GOT3 (cell line): ENCODE data around the gene RPS3A.
"Not testable (repeated sequence)": the region's sequence is repeated elsewhere in the genome, so short reads cannot be mapped to it uniquely, and the experiment has no call there.

Experiments
- DNase-seq: peaks from one replicate; lab custom pipeline; 2025; ENCODE audit warnings: mixed read lengths; lab: John Stamatoyannopoulos, UW

Gene RPS3A

GRCh38 chr4:151099229-151099975, at the start of gene RPS3A:
RPS3A (plus strand) TSS chr4:151099628; CDS start chr4:151099653, 25 bp downstream.
- DNase-seq: peak; percentile 65

DNA sequence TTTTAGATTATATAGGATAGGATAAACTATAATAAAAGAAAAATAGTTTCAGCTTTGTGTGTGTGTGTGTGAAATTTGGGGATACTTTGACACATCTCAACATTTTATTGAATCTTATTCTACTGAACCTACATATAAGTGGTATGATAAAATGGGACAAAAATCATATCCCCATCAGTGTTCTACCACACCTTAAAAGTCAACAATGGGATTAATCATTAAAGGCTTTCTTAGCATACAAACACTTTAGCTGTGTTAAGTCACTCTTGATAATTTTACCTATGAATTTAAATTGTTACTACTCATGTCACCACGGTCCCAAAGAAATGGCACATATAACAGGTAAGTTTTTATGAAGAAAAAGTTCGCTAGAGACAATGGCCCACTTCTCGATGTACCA, 46.6 kb upstream of the RPS3A start:
- DNase-seq: no peak

DNA sequence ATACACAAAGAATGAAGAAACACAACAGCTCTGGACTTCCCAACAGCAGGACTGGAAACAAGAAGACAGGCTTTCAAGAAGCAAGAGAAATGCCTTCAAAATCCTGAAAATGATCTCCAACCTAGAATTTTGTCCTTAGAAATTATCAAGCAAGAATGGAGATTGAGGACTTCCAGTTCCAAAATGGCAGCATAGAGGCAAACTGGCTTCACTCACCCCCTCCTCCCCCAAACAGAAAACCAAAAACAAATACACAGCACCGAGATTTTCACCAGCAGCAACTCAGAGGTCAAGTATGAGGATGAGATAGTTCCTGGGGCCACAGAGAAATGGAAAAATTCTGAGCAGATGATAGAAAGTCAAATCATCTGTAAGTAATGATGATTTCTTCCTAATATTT, 43.9 kb upstream of the RPS3A start:
- no peak for DNase-seq

GRCh38 chr4:151063143-151063542, 36.3 kb upstream of the RPS3A start:
- DNase-seq: not testable (repeated sequence)

DNA sequence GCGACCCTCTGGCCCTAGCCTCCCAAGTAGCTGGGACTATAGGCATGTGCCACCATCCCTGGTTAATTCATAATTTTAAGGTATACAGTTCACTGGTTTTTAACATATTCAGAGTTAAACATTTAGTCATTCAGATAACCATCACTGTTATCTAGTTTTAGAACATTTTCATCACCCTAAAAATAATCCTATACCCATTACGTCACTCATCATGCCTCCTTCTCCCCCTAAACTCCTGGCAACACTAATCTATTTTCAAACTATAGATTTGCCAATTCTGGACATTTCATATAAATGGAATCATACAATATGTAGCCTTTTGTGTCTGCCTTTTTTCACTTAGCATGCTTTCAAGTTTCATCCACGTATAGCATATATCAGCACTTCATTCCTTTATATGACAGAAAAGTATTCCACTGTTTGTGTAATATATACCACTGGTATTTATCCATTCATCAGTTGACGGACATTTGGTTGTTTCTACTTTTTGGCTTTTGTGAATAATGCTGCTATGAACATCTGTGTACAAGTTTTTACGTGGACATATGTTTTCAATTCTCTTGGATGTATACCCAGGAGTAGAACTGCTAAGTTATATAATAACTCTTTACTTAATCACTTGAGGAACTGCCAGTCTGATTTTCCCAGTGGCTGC, 32.0 kb upstream of the RPS3A start:
- no peak for DNase-seq

GRCh38 chr4:151074416-151074916, 25.0 kb upstream of the RPS3A start:
- DNase-seq: no peak

DNA sequence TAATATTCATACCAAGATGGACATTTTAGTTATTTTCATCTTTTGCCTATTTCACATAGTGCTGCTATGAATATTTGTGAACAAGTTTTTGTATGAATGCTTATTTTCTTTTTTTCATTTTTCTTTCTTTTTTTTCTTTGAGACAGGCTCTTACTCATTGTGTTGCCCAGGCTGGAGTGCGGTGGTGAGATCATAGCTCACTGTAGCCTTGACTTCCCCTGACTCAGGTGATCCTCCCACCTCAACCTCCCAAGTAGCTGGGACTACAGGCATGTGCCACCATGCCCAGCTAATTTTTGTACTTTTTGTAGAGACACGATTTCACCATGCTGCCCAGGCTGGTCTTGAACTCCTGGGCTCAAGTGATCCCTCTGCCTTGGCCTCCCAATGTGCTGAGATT, 21.4 kb upstream of the RPS3A start:
- DNase-seq: not testable (repeated sequence)

- DNase-seq: no peak
Measured at GRCh38 chr4:151087467-151087866, 12.0 kb upstream of the RPS3A start.

- no peak for DNase-seq
Measured at GRCh38 chr4:151091047-151091446, 8.4 kb upstream of the RPS3A start.

DNA sequence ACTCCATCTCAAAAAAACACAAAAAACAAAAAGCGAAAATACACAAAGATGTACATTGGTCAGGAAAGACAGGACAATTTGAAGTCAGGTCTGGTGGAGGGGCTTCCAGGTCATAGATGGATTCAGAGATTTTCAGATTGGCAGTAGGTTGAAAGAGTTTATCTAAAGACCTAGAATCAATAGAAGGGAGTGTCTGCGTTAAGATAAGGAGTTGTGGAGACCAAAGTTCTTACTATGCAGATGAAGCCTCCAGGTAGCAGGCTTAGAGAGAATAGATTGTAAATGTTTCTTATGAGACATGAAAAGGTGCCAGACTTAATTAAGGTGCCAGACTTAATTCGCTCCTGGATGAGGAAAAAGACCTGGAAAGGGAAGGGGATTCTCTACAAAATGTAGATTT, 6.9 kb upstream of the RPS3A start:
- no peak for DNase-seq

- no peak for DNase-seq
Measured at GRCh38 chr4:151093203-151093602, 6.2 kb upstream of the RPS3A start.

DNA sequence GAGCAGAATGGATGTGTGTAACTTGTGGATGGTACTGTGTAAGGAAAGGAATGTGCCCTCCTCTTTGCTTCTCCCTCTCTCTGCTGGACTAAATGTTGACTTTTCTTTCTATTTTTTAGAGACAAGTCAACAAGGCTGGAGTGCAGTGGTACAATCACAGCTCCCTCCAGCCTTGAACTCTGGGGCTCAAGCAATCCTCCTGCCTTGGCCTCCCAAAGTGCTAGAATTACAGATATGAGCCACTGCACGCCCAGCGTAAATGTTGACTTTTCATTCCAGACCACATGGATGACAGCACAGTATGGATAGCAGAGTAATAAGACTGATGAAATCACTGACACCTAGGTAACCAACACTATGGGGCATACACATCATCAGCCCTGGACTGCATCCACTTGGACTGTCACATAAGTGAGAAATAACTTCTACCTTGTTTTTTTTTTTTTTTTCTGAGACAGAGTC, 5.1 kb upstream of the RPS3A start:
- DNase-seq: no peak

DNA sequence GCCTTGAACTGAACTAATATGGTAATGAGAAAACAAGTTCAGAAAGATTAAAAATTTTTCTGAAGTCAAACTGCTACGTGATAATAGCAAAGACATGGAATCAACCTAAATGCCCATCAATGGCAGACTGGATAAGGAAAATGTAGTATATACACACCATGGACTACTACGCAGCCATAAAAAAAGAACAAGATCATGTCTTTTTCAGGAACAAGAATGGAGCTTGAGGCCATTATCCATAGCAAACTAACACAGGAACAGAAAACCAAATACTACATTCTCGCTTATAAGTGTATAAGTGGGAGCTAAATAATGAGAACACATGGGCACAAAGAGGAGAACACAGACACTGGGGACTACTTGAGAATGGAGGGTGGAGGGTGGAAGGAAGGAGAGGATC, 4.3 kb upstream of the RPS3A start:
- no peak for DNase-seq

DNA sequence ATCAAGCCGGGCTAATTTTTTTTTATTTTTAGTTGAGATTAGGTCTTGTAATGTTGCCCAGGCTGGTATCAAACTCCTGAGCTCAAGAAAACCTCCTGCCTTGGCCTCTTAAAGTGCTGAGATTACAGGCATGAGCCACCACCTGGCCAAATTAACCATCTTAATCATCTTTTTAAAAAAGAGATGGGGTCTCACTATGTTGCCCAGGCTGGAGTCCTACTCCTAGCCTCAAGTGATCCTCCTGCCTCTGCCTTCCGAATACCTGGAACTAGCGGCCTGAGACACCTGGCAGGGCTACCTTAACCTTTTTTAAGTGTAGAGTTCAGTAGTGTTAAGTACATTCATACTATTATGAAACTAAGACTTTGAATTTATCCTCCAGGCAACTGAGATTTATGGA, 1.7 kb upstream of the RPS3A start:
- DNase-seq: no peak

- no peak for DNase-seq
Measured at GRCh38 chr4:151098979-151099228, 524 bp upstream of the RPS3A start.

GRCh38 chr4:151099976-151100417, 569 bp downstream of the RPS3A start:
- DNase-seq: no peak

GRCh38 chr4:151100531-151100930, 1.1 kb downstream of the RPS3A start:
- DNase-seq: no peak

DNA sequence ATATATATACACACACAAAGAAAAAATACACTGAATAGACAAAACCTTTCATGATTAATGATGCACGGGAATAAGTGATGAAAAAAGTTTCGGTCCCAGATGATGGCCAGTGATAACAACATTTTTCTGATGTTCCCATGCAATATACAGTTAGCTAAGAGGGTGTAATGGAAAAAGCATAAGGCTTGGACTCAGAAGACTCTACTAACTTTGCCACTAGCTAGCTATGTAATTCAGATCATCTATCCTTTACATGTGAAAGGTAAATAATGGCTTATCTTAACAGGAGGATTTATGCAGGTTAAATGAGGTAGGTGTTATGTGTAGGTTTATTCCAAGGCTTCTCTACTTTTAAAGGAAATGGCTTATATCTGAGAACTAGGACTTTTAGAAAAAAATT, 4.3 kb downstream of the RPS3A start:
- no peak for DNase-seq

- DNase-seq: no peak
Measured at GRCh38 chr4:151104621-151105020, 5.2 kb downstream of the RPS3A start.

- DNase-seq: no peak
Measured at GRCh38 chr4:151105454-151106032, 6.1 kb downstream of the RPS3A start.

- no peak for DNase-seq
Measured at GRCh38 chr4:151107063-151107462, 7.6 kb downstream of the RPS3A start.

DNA sequence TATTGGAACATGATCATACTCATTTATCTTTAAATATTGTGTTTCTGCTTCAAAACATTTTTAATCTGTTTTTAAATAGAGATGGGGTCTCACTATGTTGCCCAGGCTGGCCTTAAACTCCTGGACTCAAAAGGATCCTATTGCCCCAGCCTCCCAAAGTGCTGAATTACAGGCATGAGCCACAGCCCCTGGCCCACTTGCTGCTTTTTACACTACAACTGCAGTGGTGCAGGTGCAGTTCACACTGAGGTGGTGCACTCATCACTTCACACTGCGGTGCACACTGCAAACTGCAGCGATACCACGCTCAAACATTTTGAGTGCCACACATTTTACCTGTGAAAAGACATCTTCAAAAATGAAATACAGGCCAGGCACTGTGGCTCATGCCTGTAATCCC, 10.8 kb downstream of the RPS3A start:
- no peak for DNase-seq

GRCh38 chr4:151114338-151114737, 14.9 kb downstream of the RPS3A start:
- no peak for DNase-seq
